ENCODE results near the gene NBL1. TPM values are rescaled to one million over a fixed set of nuclear protein-coding genes. Genes with fewer than 3 reads are reported as not detected.

Gene NBL1
- total RNA-seq, 3 donors from 2014 or later, result 320 to 457 (median 426) TPM

DNA sequence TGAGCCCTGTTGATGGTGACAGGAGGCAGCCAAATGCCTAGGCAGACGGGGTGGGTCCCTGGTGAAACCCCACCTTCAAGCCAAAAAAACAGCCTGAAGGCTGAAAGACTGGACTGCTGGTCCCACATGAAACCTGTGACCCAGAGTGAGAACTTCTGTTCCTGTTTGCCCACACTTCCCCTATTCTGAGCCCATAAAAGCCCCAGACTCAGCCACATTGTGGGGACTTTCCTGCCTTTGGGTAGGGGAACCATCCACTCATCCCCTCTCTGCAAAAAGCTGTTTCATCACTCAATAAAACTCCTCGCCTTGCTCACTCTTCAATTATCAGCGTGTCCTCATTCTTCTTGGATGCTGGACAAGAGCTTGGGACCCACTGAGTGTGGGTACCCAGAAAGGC lies 45.7 kb downstream of the NBL1 start:
- no peaks in the 10 kb centered on the region for H3K9me3 ChIP-seq
- DNase-seq (no peak), ATAC-seq (no peak)
- no peak for TF ChIP-seq CTCF (IDR thresholded peaks at IDR 0.05)
- no peaks in the 10 kb centered on the region for H3K4me1 ChIP-seq (ENCODE audit: low read depth)
- H3K36me3 ChIP-seq (ENCODE audit: low read depth), result no peaks in the 10 kb centered on the region
- intact Hi-C loops (cut with DNase I, micrococcal nuclease), result no loop called here
- no peak overlapping the region for H3K4me3 ChIP-seq

GRCh38 chr1:19690342-19690741 lies 46.2 kb downstream of the NBL1 start:
- H3K36me3 ChIP-seq (ENCODE audit: low read depth), result no peaks in the 10 kb centered on the region
- intact Hi-C loops (cut with DNase I, micrococcal nuclease), result no loop called here
- ATAC-seq (no peak), DNase-seq (no peak)
- no peaks in the 10 kb centered on the region for H3K4me1 ChIP-seq (ENCODE audit: low read depth)
- no peaks in the 10 kb centered on the region for H3K9me3 ChIP-seq
- no peak overlapping the region for H3K4me3 ChIP-seq
- no peak for TF ChIP-seq CTCF (IDR thresholded peaks at IDR 0.05)

GRCh38 chr1:19694298-19694697 lies 50.2 kb downstream of the NBL1 start:
- intact Hi-C loops (cut with DNase I, micrococcal nuclease), result no loop called here

GRCh38 chr1:19695772-19696171 lies 51.7 kb downstream of the NBL1 start:
- TF ChIP-seq CTCF (IDR thresholded peaks at IDR 0.05), result no peak
- H3K4me3 ChIP-seq, result no peak overlapping the region
- no peak for DNase-seq
- intact Hi-C loops (cut with DNase I, micrococcal nuclease), result no loop called here
- H3K9me3 ChIP-seq, result no peaks in the 10 kb centered on the region
- no peaks in the 10 kb centered on the region for H3K36me3 ChIP-seq (ENCODE audit: low read depth)
- no peaks in the 10 kb centered on the region for H3K4me1 ChIP-seq (ENCODE audit: low read depth)
- ATAC-seq, result no peak

More at GRCh38 chr1:19694298-19694697, 50.2 kb downstream of the NBL1 start:
- DNase-seq (no peak), ATAC-seq (no peak)
- TF ChIP-seq CTCF (IDR thresholded peaks at IDR 0.05), result no peak
- no peaks in the 10 kb centered on the region for H3K4me1 ChIP-seq (ENCODE audit: low read depth)
- no peaks in the 10 kb centered on the region for H3K9me3 ChIP-seq
- no peaks in the 10 kb centered on the region for H3K36me3 ChIP-seq (ENCODE audit: low read depth)
- no peak overlapping the region for H3K4me3 ChIP-seq

GRCh38 chr1:19696820-19697219 lies 52.7 kb downstream of the NBL1 start:
- ATAC-seq (no peak), DNase-seq (no peak)
- no peaks in the 10 kb centered on the region for H3K4me1 ChIP-seq (ENCODE audit: low read depth)
- no peaks in the 10 kb centered on the region for H3K9me3 ChIP-seq
- no peak overlapping the region for H3K4me3 ChIP-seq
- intact Hi-C loops (cut with DNase I, micrococcal nuclease), result no loop called here
- no peaks in the 10 kb centered on the region for H3K36me3 ChIP-seq (ENCODE audit: low read depth)
- TF ChIP-seq CTCF (IDR thresholded peaks at IDR 0.05), result no peak

GRCh38 chr1:19698181-19698580 lies 54.1 kb downstream of the NBL1 start:
- H3K4me1 ChIP-seq (ENCODE audit: low read depth), result no peaks in the 10 kb centered on the region
- no peaks in the 10 kb centered on the region for H3K9me3 ChIP-seq
- DNase-seq, result no peak
- H3K4me3 ChIP-seq, result no peak overlapping the region
- no peak for ATAC-seq
- no peaks in the 10 kb centered on the region for H3K36me3 ChIP-seq (ENCODE audit: low read depth)
- TF ChIP-seq CTCF (IDR thresholded peaks at IDR 0.05), result no peak
- intact Hi-C loops (cut with DNase I, micrococcal nuclease), result no loop called here
